ENCODE data around the gene NUDCD2. TPM values are rescaled to one million over a fixed set of nuclear protein-coding genes. Genes with fewer than 3 reads are reported as not detected.

Gene NUDCD2
- total RNA-seq, result 10 to 100 TPM; 18.9 to 29.9 (median 29.3) TPM
- 37.5 TPM for total RNA-seq (2013)
- total RNA-seq, result 16.0 to 48.6 (median 27.2) reads per million in 29 experiments

- WGBS (ENCODE audit: insufficient coverage), result 0% methylated on average over 52 of the region's 59 CpGs
- ChIA-PET CTCF (interaction anchor here (0.6 to 3.7 kb wide), 18 partner anchors 9 to 52 kb away, joined by 3 to 55 read pairs (median 6); partner anchors contain the start of genes MAT2B (in 2 of the 2) and CCNG1 (in 1 of the 2)), POLR2A (interaction anchor here (0.6 to 3.2 kb wide), 11 partner anchors 12 to 56 kb away, joined by 3 to 29 read pairs (median 5); partner anchors contain the start of genes CCNG1 (in 1 of the 2) and MAT2B (in 1 of the 2))
- ATAC-seq (replicated peaks in 1 of 4) (peak; percentile 84 to 88 (median 86)), DNase-seq (peak; percentile 89 to 97 (median 93))
- no peaks in the 10 kb centered on the region for H3K27me3 Mint-ChIP-seq
- peaks cover 50 to 63% (median 53%) of the 10 kb centered on the region in 3 donors for H3K4me1 Mint-ChIP-seq
- H3K27ac Mint-ChIP-seq, result peak within 1 kb of the TSS; percentile 98 to 99
- H3K36me3 Mint-ChIP-seq, result peaks cover 15% of the 10 kb centered on the region
- Histone ChIP-seq H3K36me3 (ENCODE audit: control insufficient read depth in 2 of 2, extremely low read depth in 1 of 2, insufficient read depth in 1 of 2, low read length in 1 of 2) (peaks cover 0 to 10% of the 10 kb centered on the region in 2 donors), H3K4me1 (ENCODE audit: control insufficient read depth in 1 of 2, extremely low read depth in 1 of 2, insufficient read depth in 2 of 2, low read length in 2 of 2) (peaks cover 22 to 28% of the 10 kb centered on the region in 2 experiments), H3K27me3 (replicated peaks in 1 of 2; ENCODE audit: control insufficient read depth in 2 of 2, extremely low read depth in 1 of 2, insufficient read depth in 2 of 2, low read length in 1 of 2) (no peaks in the 10 kb centered on the region), H3K4me3 (ENCODE audit: control insufficient read depth in 1 of 2, extremely low read depth in 1 of 2, low read length in 1 of 2) (peak within 1 kb of the TSS; percentile 80 to 95), H3K27ac (ENCODE audit: low read length) (peak within 1 kb of the TSS; percentile 94), H3K9me3 (no peaks in the 10 kb centered on the region)
- H3K4me3 Mint-ChIP-seq, result peak within 1 kb of the TSS; percentile 93 to 98 (median 96)
- H3K9me3 Mint-ChIP-seq, result no peaks in the 10 kb centered on the region
These were observed at the start of gene NUDCD2 for GRCh38 chr5:163459819-163460561. NUDCD2 (minus strand) TSS chr5:163460102; CDS start chr5:163460050, 52 bp downstream.

- DNase-seq, result peak in 1 of 35 experiments; percentile 29
- Mint-ChIP-seq H3K27me3 (no peaks in the 10 kb centered on the region), H3K27ac (peak overlapping the region; percentile 99 to 100), H3K4me3 (peak overlapping the region; percentile 94 to 98 (median 96)), H3K36me3 (peaks cover 27% of the 10 kb centered on the region), H3K9me3 (no peaks in the 10 kb centered on the region), H3K4me1 (peaks cover 61 to 76% (median 69%) of the 10 kb centered on the region in 3 donors)
- no peak for ATAC-seq (replicated peaks in 1 of 4)
- H3K27me3 ChIP-seq (replicated peaks in 1 of 2; ENCODE audit: control insufficient read depth in 2 of 2, extremely low read depth in 1 of 2, insufficient read depth in 2 of 2, low read length in 1 of 2), result no peaks in the 10 kb centered on the region
- WGBS (ENCODE audit: insufficient coverage), result 0% methylated on average over 2 of the region's 7 CpGs
- H3K4me3 ChIP-seq (ENCODE audit: control insufficient read depth in 1 of 2, extremely low read depth in 1 of 2, low read length in 1 of 2), result peak overlapping the region in 1 of 2 donors; percentile 32
- no peaks in the 10 kb centered on the region for H3K9me3 ChIP-seq
- CTCF ChIA-PET, result interaction anchor here (0.6 to 2.0 kb wide), 10 partner anchors 31 to 52 kb away, joined by 3 to 13 read pairs (median 4); partner anchors contain the start of genes HMMR (in 1 of the 2) and NUDCD2 (in 1 of the 2)
- H3K27ac ChIP-seq (ENCODE audit: low read length), result peak overlapping the region; percentile 88
- H3K4me1 ChIP-seq (ENCODE audit: control insufficient read depth in 1 of 2, extremely low read depth in 1 of 2, insufficient read depth in 2 of 2, low read length in 2 of 2), result peaks cover 28 to 32% of the 10 kb centered on the region in 2 experiments
- H3K36me3 ChIP-seq (ENCODE audit: control insufficient read depth in 2 of 2, extremely low read depth in 1 of 2, insufficient read depth in 1 of 2, low read length in 1 of 2), result peaks cover 0 to 25% of the 10 kb centered on the region in 2 donors
- POLR2A ChIA-PET, result interaction anchor here (0.8 to 3.2 kb wide), 3 partner anchors 49 to 67 kb away, joined by 3 to 25 read pairs (median 6); partner anchors contain the start of genes HMMR (in 2 of the 2) and NUDCD2 (in 2 of the 2)
These were observed 49.5 kb upstream of the NUDCD2 start for GRCh38 chr5:163509291-163509951.

GRCh38 chr5:163508753-163509152 is 48.9 kb upstream of the NUDCD2 start:
- Histone ChIP-seq H3K4me3 (ENCODE audit: control insufficient read depth in 1 of 2, extremely low read depth in 1 of 2, low read length in 1 of 2) (peak overlapping the region; percentile 18 to 32), H3K9me3 (no peaks in the 10 kb centered on the region), H3K36me3 (ENCODE audit: control insufficient read depth in 2 of 2, extremely low read depth in 1 of 2, insufficient read depth in 1 of 2, low read length in 1 of 2) (peaks cover 0 to 22% of the 10 kb centered on the region in 2 donors), H3K27ac (ENCODE audit: low read length) (peak overlapping the region; percentile 88), H3K4me1 (ENCODE audit: control insufficient read depth in 1 of 2, extremely low read depth in 1 of 2, insufficient read depth in 2 of 2, low read length in 2 of 2) (peaks cover 28 to 33% of the 10 kb centered on the region in 2 experiments), H3K27me3 (replicated peaks in 1 of 2; ENCODE audit: control insufficient read depth in 2 of 2, extremely low read depth in 1 of 2, insufficient read depth in 2 of 2, low read length in 1 of 2) (no peaks in the 10 kb centered on the region)
- CTCF ChIA-PET, result interaction anchor here (0.8 to 2.0 kb wide), 6 partner anchors 20 to 54 kb away, joined by 3 to 13 read pairs (median 4); partner anchors contain the start of genes HMMR (in 1 of the 2) and NUDCD2 (in 1 of the 2)
- ATAC-seq (replicated peaks in 1 of 4), result no peak
- DNase-seq, result no peak
- Mint-ChIP-seq H3K27me3 (no peaks in the 10 kb centered on the region), H3K36me3 (peaks cover 23% of the 10 kb centered on the region), H3K27ac (peak overlapping the region; percentile 99 to 100), H3K4me1 (peaks cover 61 to 83% (median 69%) of the 10 kb centered on the region in 3 donors), H3K4me3 (peak overlapping the region; percentile 94 to 98 (median 96)), H3K9me3 (no peaks in the 10 kb centered on the region)
- WGBS (ENCODE audit: insufficient coverage), result 0% methylated on average over 1 of the region's 5 CpGs
- POLR2A ChIA-PET, result interaction anchor here (0.6 to 3.2 kb wide), 5 partner anchors 35 to 73 kb away, joined by 3 to 25 read pairs (median 3); partner anchors contain the start of genes HMMR (in 2 of the 2) and NUDCD2 (in 2 of the 2)

GRCh38 chr5:163506726-163507125 is 46.8 kb upstream of the NUDCD2 start:
- no CpG with 5 or more reads among the region's 8 CpGs for WGBS (ENCODE audit: insufficient coverage)
- Histone ChIP-seq H3K36me3 (ENCODE audit: control insufficient read depth in 2 of 2, extremely low read depth in 1 of 2, insufficient read depth in 1 of 2, low read length in 1 of 2) (peaks cover 0 to 2% of the 10 kb centered on the region in 2 donors), H3K27me3 (replicated peaks in 1 of 2; ENCODE audit: control insufficient read depth in 2 of 2, extremely low read depth in 1 of 2, insufficient read depth in 2 of 2, low read length in 1 of 2) (no peaks in the 10 kb centered on the region), H3K9me3 (no peaks in the 10 kb centered on the region), H3K4me1 (ENCODE audit: control insufficient read depth in 1 of 2, extremely low read depth in 1 of 2, insufficient read depth in 2 of 2, low read length in 2 of 2) (peaks cover 26 to 34% of the 10 kb centered on the region in 2 experiments), H3K27ac (ENCODE audit: low read length) (peak overlapping the region; percentile 88), H3K4me3 (ENCODE audit: control insufficient read depth in 1 of 2, extremely low read depth in 1 of 2, low read length in 1 of 2) (peak overlapping the region; percentile 66 to 98)
- POLR2A ChIA-PET, result interaction anchor here in 1 of 2 donors (0.7 to 3.2 kb wide), 2 partner anchors 24 to 46 kb away, joined by 3 to 25 read pairs; partner anchors contain the start of genes HMMR and NUDCD2
- DNase-seq (peak in 3 of 35 experiments; percentile 12 to 46 (median 14)), ATAC-seq (replicated peaks in 1 of 4) (no peak)
- H3K4me1 Mint-ChIP-seq, result peaks cover 55 to 79% (median 61%) of the 10 kb centered on the region in 3 donors
- CTCF ChIA-PET, result interaction anchor here (0.6 to 1.1 kb wide), 5 partner anchors 13 to 46 kb away, joined by 3 to 13 read pairs (median 3); partner anchors contain the start of genes HMMR (in 1 of the 2) and NUDCD2 (in 1 of the 2)
- H3K27me3 Mint-ChIP-seq, result no peaks in the 10 kb centered on the region
- peaks cover 5% of the 10 kb centered on the region for H3K36me3 Mint-ChIP-seq
- H3K27ac Mint-ChIP-seq, result peak overlapping the region; percentile 99 to 100
- peak overlapping the region; percentile 94 to 98 (median 96) for H3K4me3 Mint-ChIP-seq
- no peaks in the 10 kb centered on the region for H3K9me3 Mint-ChIP-seq

GRCh38 chr5:163506095-163506457 is 46.2 kb upstream of the NUDCD2 start:
- no peaks in the 10 kb centered on the region for H3K36me3 ChIP-seq (ENCODE audit: control insufficient read depth in 2 of 2, extremely low read depth in 1 of 2, insufficient read depth in 1 of 2, low read length in 1 of 2)
- ChIA-PET CTCF (interaction anchor here (0.6 to 1.3 kb wide), 11 partner anchors 26 to 97 kb away, joined by 3 to 38 read pairs (median 5); partner anchors contain the start of genes HMMR (in 2 of the 2) and NUDCD2 (in 2 of the 2)), POLR2A (interaction anchor here in 1 of 2 donors (1.1 to 3.2 kb wide), 3 partner anchors 45 to 61 kb away, joined by 3 to 29 read pairs (median 25); partner anchors contain the start of genes HMMR and NUDCD2)
- peak overlapping the region; percentile 94 to 98 (median 96) for H3K4me3 Mint-ChIP-seq
- peaks cover 5% of the 10 kb centered on the region for H3K36me3 Mint-ChIP-seq
- DNase-seq (peak in 7 of 35 experiments; percentile 2 to 34 (median 14)), ATAC-seq (replicated peaks in 1 of 4) (peak; percentile 4 to 13 (median 6))
- no peaks in the 10 kb centered on the region for H3K9me3 Mint-ChIP-seq
- peak overlapping the region; percentile 66 to 98 for H3K4me3 ChIP-seq (ENCODE audit: control insufficient read depth in 1 of 2, extremely low read depth in 1 of 2, low read length in 1 of 2)
- 0% methylated on average over 3 of the region's 9 CpGs for WGBS (ENCODE audit: insufficient coverage)
- no peaks in the 10 kb centered on the region for H3K27me3 Mint-ChIP-seq
- H3K27me3 ChIP-seq (replicated peaks in 1 of 2; ENCODE audit: control insufficient read depth in 2 of 2, extremely low read depth in 1 of 2, insufficient read depth in 2 of 2, low read length in 1 of 2), result no peaks in the 10 kb centered on the region
- H3K9me3 ChIP-seq, result no peaks in the 10 kb centered on the region
- H3K4me1 ChIP-seq (ENCODE audit: control insufficient read depth in 1 of 2, extremely low read depth in 1 of 2, insufficient read depth in 2 of 2, low read length in 2 of 2), result peaks cover 20 to 33% of the 10 kb centered on the region in 2 experiments
- peaks cover 54 to 77% (median 60%) of the 10 kb centered on the region in 3 donors for H3K4me1 Mint-ChIP-seq
- H3K27ac Mint-ChIP-seq, result peak overlapping the region; percentile 99 to 100
- peak overlapping the region; percentile 88 for H3K27ac ChIP-seq (ENCODE audit: low read length)
